Stimulated activated CD4-positive, alpha-beta T cell treated with anti-CD3 and anti-CD28 coated beads, TNF-alpha, amount 100 ng/mL, for 1 hour (primary cell): ENCODE data around the gene CCDC179.
A peak's percentile ranks its signal among the peaks of the same experiment; 100 is the strongest.

ENCODE experiments used
- DNase-seq, 3 donors: peaks; one replicate each; pipeline ENCODE4 v3.0.0-alpha.2; 2020; ENCODE audit warnings: low read depth in 3 of 3, low spot score in 1 of 3

Gene CCDC179

DNA sequence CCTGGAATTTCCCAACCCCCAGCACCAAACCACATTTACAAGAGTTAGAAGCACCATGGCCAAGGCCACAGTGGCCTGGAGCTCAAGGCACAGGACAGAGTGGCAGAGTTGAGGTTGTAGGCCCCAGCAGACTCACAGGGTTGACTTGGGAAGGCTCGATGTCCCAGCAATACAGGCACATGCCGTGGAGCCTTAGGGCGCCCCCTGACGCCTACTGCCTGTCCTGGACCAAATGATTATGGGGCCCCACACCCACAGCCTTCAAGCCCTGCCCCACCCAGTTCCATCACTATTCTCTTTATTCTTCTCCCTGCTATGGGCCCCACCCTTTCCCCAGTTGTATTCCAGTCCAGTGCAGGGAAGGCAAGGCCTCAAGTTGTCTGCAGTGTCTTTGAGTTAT, at the start of gene CCDC179:
TSS of gene CCDC179 (minus strand) at position 234 of the 400 bp plus-strand sequence. CDS start at position 181, 53 bp downstream.
- no peak for DNase-seq

DNA sequence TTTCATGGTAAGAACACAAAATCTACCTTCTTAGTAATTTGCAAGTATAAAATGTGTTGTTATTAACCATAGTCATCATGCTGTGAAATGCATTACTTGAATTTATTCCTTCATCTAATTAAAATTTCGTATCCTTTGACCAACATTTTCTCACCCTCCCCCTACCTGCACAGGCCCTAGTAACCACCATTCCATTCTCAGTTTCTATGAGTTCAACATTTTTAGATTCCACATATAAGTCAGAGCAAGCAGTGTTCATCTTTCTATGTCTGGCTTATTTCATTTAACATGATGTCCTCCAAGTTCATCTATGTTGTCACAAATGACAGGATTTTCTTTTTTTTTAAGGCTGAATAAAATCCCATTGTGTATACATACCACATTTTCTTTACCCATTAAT, 43.5 kb upstream of the CCDC179 start:
- no peak for DNase-seq

DNA sequence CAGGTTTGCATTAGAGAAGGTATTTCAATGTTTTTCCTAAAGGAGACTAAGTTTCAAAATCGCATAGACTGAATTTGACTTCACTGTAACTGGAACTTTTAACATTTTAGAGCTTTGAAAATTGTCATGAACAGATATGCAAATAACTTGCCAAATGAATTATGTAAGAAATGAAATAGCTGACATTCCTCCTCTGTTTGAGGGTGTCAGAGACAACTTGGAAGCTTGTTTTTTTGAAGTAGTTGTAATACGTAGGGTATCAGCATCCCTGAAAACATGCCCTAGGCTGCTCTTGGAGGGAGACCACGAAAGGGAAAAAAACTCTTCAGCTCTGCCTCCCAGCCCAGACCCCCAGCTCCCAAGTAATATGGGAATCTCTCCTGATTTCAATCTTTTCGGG, 41.3 kb upstream of the CCDC179 start:
- DNase-seq, result no peak

DNA sequence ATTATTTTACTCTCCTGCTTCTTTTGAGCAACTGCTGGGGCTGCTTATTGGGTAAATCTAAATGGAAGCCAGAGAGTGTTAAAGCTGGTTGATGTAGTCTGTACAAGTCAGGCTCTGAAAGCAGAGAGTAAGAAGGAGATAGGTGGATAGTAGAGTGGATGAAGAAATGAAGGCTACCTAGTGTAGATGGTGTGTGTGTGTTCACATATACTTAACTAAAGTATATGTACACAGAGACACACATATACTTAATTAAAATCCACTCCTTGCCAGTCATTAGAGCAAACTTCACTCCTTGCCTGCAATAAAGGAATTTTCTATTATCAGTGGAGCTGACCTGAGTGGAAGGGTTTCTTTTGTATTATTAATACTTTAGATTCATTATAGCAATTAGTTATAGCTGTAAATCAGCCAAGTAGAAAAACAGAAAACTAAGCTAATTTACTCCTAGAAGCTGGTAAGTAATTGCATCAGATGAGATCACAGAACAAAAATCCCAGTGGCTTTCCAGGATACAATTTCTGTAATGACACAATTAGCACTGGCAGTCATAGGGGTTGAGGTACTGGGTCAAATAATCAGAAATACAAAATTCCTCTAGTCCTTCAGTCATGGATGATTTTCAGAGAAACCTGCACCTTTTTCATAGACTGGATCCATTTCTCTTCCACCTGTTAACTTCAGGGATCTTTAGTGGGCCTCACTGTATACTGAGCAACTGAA, 40.7 kb upstream of the CCDC179 start:
- no peak for DNase-seq

DNA sequence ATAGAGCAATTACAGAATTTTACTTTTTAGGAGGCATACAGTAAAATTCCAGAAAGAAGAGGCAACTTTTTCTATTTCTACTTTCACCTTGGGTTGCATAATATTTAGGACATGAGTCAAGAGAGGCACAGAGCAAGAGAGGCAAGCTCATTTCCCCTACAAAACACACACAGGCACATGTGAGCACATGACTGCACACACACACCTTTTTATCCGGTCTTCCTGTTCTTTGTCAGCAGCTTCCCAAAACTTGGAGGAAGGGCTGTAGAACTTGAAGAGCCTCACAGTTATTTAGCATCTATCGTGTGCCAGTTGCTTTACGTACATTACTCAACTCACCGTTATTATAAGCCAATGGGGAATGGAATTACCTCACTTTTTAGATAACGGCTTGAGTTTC, 37.8 kb upstream of the CCDC179 start:
- DNase-seq, result no peak

DNA sequence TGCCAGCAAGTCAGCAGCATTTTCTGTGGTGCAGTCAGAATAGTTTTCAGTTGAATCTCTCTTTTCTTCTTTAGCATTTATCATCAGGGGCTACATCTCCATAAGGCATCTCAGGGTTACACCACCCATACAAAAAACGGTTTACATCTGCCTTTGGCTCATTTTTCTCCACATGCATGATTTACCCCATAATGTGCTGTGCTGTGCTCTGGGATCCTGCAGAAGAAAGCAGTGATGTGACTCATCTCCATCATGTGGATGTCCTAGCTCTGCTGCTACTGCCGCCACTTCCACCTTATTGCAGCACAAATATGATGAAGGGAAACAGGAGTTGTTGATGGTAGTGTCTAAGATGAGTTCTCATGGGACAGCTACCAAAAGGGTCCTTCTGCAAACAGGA, 30.0 kb upstream of the CCDC179 start:
- DNase-seq, result no peak

DNA sequence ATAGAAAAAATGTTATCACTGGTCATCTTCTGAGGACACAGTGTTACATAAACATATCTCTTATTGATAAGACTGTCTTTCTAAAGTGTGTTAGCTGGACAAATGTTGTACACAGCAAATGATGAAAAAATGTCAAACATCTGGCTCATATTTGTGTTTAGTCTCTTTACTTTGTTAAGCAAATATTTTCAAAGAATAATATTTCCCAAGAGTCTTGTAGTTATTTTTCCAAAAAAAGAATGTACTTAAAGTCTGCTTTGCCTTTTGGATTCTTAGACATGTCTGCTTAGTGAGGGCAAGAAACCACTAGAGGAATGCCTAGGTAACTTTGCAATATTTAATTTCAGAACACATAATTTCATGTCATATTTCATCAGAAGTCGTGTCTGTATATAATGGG, 23.9 kb upstream of the CCDC179 start:
- no peak for DNase-seq

DNA sequence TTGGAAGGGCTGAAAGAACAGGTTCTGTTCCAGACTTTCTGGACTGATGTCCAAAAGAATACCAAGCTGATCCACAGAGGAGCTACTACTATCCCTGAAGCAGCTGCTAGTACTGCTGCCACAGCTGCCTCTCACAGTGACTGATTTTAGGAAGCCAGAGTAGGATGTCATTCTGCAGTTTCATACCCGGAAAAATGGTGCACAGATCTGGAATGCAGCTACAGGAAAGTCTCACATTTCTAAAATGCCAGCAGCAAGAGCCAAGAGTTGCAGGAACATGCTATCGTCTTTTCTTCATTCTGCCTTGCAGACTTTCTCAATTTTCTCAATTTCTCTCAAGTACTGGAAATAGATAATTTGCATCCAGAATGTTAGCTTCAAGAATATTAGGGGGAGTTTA, 19.4 kb upstream of the CCDC179 start:
- DNase-seq, result no peak

DNA sequence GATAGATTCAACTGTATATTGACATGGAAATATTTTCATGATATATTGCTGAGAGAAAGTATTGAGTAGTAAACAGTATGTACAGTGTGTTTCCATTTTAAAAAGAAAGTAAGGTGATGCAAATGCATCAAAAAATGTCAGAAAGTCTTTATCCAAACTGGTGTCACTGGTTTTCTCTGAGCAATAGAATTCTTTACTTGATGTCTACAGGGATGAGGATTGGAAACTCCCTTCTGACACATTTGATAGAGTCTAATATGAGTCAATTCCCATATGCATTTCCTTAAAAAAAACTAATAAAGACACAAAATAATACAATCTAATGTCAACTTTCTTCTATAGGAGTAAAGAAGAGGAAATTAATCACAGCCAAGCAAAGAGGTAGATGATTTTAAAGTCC, 18.3 kb upstream of the CCDC179 start:
- no peak for DNase-seq

DNA sequence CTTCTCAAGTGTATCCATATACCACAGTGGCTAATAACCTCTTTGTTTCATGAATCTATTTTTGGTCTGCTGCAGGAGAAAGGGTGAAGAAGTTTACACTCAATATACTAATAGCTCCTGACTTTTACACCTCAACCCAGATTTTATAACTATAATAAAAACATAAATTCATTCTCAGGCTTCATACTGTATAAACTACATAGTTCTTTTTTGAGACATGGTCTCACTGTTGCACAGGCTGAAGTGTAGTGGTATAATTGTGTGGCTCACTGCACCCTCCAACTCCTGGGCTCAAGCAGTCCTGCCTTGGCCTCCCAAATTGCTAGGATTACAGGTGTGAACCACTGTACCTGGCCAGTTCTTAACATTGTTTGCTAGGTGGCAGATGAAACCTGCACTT, 17.8 kb upstream of the CCDC179 start:
- no peak for DNase-seq

DNA sequence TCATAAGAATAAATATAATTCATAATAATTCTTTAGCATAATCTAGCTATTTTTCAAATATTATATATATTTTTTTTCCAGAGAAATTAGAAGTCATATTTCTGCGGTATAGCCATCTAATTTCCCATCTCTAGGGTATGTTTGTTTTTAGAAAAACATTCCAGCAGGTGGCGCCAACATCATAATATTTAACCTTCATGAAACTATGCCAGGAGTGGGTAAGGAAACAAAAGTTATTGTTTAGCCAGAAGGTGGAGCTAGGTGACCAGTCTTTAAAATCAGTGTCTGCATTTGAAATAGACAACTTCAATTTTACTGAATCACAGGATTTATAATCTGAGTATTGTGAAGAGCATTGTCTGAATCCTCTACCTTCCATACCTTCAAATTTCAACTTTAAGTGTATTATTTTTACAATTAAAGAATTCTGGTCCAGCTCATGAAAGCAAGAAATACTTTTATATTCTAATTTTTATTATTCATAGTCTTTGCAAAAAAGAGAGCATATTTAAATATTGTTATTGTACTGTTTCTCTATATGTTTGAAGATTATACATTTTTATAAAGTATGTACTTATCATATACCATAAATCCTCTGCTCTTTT, 15.7 kb upstream of the CCDC179 start:
- DNase-seq, result peak; percentile 6 to 9 (median 7)

DNA sequence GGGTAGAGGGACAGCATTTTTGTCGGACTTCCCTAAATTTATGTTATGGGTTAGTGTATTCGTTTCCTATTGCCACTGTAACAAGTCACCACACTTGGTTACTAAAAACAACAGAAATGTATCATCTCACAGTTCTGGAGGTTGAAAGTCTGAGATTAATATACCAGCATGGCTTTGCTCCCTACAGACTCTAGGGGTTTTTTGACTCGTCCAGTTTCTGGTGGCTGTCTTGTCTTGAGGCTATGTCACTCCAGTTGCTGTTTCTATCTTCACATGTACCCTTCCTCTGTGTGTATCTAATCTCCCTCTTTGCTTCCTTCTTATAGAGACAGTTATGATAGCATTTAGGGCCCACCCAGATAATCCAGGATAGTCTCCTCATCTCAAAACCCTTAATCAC, 9.1 kb upstream of the CCDC179 start:
- no peak for DNase-seq

DNA sequence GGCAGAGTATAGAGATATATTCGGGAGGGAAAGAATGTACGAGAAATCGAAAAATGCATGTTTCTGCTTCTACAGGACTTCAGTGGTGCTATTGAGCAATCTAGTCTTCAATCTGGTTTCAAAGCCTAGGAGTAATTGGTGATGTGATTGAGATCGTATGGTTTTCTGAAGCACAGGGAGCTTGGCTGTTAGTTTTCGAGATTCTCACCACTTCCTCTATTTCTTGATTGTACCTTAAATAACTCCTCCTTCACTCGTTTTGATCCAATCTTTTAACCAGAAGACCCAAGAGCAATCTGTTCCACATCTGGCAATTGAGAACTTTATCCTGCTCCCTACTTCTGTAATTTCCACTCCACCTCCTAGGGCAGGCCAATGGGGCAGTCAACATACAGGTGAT, 518 bp downstream of the CCDC179 start:
- no peak for DNase-seq

DNA sequence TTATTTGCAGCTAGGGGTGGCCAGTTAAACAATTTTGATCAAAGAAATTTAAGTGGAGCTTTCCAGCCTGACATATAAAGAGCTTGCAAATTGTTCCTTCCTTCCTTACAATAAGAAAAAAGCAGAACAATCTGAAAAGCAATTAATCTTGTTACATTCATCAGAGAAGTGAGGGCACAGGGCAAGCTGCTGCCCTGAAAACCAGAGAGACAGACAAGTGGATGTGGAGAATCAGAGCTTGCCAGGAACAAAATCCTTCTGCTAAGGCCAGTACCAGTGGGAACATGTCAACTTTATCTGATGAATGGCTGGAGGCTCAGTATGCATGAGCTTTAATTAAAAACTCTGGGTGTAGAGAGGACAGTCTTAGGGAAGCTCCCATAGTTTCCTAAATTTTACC, 8.8 kb downstream of the CCDC179 start:
- no peak for DNase-seq

DNA sequence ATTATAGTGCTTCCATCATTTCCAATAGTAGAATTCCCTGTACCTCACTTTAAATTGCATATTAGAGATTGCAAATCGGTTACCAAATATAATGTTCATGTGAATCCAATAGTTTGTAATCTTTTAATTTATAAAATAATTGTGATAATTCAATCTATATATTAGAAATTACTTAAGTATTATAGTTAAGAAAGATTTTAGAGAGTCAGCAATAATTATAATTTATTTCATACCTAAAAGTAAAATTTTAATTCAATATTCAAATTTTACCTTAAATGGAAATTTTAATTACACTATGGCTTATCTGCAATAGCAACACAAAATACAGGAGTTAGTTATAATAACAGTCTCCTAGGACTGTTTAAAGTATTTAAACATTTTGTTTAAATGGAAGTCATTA, 13.5 kb downstream of the CCDC179 start:
- no peak for DNase-seq

DNA sequence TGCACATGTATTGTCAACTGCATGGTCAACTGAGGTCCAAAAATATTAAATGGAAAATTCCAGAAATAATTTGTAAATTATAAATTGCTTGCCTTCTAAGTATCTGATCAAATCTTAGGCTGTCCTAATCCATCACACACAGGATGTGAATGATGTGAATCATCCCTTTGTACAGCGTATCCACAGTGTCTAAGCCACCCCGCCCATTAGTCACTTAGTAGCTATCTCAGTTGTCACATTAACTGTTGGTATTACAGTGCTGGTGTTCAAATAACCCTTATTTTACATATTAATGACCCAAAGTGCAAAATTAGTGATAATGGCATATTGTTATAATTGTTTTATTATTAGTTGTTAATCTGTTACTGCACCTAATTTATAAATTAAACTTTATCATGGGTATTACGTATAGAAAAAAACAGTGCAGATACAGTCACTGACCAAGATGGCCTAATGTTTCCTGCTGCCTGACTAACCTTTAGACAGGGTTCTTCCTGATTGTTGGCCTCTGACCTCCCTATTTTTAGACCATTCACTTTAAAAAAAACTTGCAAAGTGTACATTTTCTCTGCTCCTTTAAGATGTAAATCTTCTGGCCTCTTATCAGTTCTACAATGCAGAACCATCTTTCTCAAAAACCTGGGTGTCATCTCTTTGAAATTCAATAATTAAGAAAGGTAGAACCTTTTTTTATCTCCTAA, 27.8 kb downstream of the CCDC179 start:
- no peak for DNase-seq

DNA sequence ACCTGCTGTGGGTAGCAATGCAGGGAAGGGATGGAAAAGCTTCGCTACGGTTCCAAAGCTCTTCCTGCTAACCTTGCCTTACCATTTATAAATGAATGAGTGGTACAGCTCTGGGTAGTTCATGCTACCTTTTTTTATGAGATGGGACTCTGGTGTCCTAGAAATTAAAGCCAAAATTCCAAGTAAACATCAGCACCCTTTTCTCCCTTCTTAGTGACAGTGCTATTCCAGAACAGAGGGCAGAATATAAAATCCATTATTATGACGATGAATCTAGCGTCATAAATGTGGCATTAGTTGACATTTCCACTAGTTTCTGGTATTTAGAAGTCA, 30.2 kb downstream of the CCDC179 start:
- DNase-seq, result no peak

DNA sequence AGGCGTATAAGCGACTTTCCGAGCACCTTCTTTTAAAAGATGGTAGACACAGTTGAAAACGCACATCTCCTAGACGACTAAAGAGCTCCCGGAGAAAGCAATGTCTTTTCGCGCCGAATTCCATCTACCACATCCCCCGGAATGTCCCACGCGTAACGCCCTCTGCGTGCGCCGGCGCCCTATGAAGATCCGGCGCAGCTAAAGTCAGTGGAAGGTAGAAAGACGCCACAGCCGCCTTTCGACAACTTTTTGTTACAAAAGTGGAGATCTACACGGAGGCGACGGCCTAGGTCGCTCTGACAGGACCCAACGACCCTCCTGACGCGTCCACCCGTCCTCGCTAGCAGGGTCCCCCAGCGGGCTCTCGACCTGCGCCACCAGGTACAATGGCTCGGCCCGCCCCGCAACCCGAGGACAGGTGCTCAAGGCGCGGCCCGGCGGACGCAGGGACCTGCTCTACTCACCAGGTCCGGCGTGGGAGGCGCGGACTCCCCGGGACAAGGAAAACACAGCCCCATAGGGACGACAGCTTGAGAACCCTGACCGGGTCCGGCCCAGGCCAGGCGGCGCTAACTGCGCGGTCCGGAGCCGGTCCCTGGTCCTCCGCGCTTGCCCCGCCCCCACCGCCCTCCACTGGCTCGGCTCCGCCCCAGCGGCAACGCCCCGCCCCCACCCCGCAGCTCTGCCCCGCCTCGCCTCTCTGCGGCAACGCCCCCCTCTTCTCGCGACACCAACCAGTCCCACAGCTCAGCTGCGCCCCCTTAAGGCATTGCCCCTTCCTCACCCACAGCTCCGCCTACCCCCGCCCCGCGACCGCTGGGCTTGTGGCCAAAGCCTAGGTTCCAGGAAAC, 30.8 kb downstream of the CCDC179 start, which contains the start of gene SVIP:
TSS of gene SVIP (minus strand) at position 571 of the 851 bp plus-strand sequence. CDS start at position 518, 53 bp downstream.
- DNase-seq, result peak; percentile 76 to 93 (median 86)

DNA sequence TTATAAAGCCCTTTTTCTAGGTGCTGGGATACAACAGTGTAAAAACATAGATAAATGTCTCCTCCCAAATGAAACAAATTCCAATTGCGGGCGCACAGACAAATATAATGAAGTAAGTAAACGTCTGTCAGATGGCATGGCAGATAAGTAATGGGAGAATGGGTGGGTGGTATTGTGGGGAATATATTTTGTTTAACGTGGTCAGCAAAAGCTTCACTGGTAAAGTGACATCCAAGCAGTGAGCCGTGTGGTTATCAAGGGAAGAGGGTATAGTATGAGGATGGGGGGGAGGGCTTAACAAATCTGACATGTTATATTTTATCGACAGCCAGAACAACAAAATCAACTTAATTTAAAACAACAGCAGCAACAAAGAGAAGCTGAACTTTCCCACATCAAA, 31.9 kb downstream of the CCDC179 start:
- no peak for DNase-seq

DNA sequence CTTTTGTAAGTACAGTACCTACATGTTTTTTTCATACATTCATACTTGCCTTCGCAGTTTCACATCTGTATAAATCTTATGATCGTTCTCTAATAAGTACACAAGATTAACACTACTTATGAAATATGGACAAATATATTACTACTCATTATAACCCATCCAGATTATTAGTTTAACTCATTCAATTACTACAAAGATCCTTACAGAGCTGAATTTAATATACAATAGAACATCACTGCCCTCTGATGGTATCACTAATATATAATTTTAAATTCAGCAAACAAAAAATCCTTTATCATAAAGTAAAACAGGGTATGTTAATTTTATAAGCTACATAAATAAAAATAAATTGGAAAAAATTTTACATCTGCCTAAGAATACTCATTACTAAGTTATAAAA, 38.1 kb downstream of the CCDC179 start:
- no peak for DNase-seq

DNA sequence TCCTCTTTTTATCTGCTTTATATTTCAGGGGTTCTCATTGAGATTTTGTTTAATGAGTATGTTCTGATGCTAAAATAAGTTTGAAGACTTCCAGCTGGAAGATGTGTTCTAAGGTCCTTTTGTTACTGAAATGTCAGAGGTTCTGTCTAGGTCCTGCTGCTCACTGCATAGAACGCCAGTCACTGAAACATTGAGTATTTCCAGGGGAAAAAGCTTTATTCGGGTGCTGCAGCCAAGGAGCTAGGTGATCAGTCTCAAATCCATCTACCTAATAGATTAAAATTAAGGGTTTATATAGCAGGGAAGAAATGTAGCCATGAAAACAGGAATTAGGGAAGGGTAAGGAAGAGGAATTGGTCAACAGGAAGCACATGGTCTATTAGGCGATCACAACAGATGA, 50.4 kb downstream of the CCDC179 start:
- DNase-seq, result no peak
